Gastroesophageal sphincter (tissue), 3 donors: Measurements from ENCODE around the gene GNG11.
"Not testable (repeated sequence)": the region's sequence is repeated elsewhere in the genome, so short reads cannot be mapped to it uniquely, and the experiment has no call there.

Source experiments
- POLR2AphosphoS5 ChIP-seq: sonication (generic); formaldehyde crosslinking; IDR thresholded peaks from one replicate; pipeline ENCODE4 v1.6.1; 2017; ENCODE audit warnings: antibody characterized with exemption
- TF ChIP-seq, protein P1 (sequence below), 4 experiments: fragments of 200-600 bp in 2 of 4; fragments of 450-650 bp in 2 of 4; sonication (generic) in 1 of 4; IDR thresholded peaks; one replicate each; pipeline ENCODE4 v1.5.1; 2017 to 2019; ENCODE audit warnings: antibody characterized with exemption in 4 of 4, mild to moderate bottlenecking in 2 of 4, moderate library complexity in 2 of 4

DNA sequence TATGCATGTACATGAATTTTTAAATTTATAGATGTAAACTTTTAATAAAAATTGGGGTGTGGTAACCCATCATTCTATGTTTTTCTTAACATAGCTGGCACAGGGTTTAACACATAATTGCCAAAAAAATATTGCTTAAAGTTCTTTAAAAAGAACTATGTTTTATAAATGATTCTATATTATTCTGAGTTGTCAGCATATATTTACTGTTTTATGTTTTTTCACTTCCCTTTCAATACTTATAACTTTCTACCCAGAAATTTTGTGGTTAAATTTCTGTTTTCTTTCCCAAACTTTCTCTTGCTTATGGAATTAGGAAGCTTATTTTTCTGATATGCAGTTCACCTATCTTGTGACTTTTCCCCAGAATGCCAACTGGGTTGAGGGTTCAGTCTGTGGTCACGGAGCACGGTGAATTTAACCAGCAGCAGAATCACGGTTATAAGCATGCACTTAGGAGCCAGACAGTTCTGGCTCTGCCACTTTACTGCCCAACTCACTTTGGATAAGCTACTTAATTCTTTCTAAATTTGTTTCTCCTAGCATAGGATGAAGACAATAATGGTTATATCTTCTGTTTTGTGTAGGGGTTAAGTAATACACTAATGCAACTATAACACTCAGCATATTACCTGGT lies 6.2 kb upstream of the GNG11 start:
- TF ChIP-seq, protein P1, sequence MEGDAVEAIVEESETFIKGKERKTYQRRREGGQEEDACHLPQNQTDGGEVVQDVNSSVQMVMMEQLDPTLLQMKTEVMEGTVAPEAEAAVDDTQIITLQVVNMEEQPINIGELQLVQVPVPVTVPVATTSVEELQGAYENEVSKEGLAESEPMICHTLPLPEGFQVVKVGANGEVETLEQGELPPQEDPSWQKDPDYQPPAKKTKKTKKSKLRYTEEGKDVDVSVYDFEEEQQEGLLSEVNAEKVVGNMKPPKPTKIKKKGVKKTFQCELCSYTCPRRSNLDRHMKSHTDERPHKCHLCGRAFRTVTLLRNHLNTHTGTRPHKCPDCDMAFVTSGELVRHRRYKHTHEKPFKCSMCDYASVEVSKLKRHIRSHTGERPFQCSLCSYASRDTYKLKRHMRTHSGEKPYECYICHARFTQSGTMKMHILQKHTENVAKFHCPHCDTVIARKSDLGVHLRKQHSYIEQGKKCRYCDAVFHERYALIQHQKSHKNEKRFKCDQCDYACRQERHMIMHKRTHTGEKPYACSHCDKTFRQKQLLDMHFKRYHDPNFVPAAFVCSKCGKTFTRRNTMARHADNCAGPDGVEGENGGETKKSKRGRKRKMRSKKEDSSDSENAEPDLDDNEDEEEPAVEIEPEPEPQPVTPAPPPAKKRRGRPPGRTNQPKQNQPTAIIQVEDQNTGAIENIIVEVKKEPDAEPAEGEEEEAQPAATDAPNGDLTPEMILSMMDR (IDR thresholded peaks at IDR 0.05) = not testable (repeated sequence)
- TF ChIP-seq POLR2AphosphoS5 = not testable (repeated sequence)
